Fibroblast of skin of right quadriceps (primary cell): ENCODE data around the gene NAA40.
A peak's percentile ranks its signal among the peaks of the same experiment; 100 is the strongest.

Experiments
- DNase-seq: peaks from one replicate; pipeline ENCODE4 v3.0.0-alpha.2; 2013

The NAA40 gene

DNA sequence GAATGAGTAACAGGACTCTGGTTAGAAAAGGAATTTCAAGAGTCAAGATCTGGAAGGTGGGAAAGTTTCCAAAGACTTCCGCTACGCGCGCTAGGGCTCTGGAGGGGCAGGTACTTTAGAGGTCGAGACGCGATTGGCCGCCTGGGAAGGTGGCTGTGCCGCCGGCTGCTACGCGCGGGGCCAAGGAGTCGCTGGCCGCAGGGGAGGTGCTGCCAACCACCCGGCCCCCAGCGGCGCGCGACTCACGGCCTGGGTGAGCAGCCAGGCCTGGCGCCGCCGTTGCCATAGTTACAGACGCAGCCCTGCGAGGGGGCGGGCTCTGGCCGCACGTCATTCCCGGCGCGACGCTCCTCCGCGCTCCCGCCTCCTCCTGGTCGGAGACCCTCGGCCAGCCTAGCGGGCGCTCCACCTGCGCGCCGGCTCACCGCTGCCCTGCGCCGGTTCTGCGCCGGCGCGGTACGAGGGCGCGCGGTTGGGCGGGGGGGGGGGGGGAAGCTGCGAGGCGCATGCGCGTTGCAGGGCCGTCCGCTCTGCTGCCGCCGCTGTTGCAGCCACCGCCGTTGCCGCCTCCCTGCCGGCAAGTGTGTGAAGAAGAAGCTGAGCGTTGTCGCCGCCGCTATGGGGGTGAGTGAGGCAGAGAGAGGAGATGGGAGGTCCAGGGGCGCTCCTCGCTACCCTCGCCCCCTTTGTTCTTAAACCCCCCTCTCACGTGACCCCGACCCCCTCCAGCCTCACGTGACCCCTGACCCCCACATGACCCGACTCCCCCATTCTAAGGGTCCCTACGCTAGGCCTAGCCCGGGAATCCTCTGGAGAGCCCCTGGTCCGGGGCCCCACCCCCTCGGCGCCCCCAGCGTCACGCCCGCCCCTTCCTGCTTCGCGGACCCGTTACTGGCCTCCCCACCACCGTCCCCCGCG lies at the start of gene NAA40:
Gene NAA40 (plus strand): TSS at position 524 of the 918 bp plus-strand sequence. CDS start 95 bp downstream, at position 619.
- peak; percentile 95 for DNase-seq

DNA sequence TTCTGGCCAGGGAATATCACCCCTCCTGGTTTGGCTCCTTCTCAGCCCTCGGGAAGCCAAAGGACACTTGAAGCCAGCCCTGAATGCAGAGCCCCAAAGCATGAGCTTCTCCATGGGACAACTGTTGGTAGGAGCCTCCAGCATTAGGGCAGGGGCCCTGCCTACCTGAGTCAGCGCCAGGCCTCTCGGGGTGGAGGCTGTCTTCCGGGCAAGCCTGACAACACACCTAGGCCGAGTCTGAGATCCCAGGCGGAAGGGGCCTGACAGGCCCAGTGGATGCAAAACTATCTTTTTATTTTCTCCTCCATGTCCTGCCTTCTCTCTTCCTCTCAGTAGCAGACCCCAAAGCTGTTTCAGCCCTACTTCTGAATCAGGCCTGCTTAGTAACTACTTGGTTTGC lies 49.5 kb upstream of the NAA40 start:
- no peak for DNase-seq

- no peak for DNase-seq
Measured at GRCh38 chr11:63890368-63890767, 48.4 kb upstream of the NAA40 start.

GRCh38 chr11:63892228-63892627 lies 46.6 kb upstream of the NAA40 start:
- no peak for DNase-seq

GRCh38 chr11:63893355-63893754 lies 45.4 kb upstream of the NAA40 start:
- DNase-seq = no peak

- DNase-seq = no peak
Measured at GRCh38 chr11:63896071-63896470, 42.7 kb upstream of the NAA40 start.

DNA sequence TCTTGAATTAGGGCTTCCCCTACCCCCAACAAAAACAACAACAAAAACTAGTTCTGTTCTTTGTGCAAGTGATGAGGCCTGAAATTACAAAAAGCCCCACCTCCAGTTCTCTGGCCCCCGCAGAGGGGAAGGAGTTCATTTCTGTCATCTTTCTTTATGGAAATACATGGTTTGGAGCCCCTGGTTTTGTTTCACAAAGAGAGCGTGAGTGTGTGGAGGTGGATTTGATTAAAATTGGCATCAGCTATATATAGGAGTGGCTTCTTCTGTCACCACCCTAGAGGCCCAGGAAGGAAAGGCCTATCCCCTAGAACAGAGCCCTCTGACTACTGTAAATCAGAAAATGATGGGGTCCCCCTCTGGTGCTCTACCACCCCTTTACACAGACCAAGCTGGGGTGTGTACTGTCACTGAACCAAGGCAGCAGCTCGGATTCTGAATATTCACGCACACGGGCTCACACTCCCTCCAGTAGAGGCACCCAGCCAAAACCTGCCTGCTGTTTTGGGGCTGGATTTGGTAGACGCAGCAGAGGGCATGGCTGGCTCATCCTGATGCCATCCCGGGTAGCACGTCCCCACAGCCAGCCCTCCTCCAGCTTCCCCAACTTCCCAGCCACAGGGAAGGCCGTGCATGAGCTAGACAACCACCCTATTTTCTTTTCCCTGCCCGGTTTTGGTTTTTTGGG lies 41.2 kb upstream of the NAA40 start:
- no peak for DNase-seq

- DNase-seq = no peak
Measured at GRCh38 chr11:63901660-63902059, 37.1 kb upstream of the NAA40 start.

GRCh38 chr11:63903884-63904283 lies 34.9 kb upstream of the NAA40 start:
- DNase-seq = no peak

- DNase-seq = no peak
Measured at GRCh38 chr11:63904743-63905142, 34.1 kb upstream of the NAA40 start.

DNA sequence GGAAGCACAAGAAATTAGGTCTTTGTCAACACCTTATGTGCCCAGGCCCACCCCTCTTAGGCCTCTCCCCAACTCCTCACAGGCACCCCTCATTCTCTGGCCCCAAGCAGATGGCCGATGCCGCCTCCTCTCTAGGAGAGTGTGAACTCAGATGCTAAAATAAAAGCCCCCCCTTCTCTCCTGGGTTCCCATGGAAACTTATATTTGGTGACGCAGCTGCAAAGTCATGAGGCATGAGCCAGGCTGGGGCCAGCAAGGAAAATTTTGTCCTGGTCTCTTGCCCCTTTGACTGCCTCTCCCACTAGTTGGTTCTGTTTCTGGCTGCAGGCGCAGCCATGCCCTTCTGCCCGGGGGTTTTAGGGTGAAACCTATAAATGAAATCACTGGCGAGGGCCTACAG lies 33.6 kb upstream of the NAA40 start:
- DNase-seq = no peak

GRCh38 chr11:63906087-63906486 lies 32.7 kb upstream of the NAA40 start:
- DNase-seq = no peak

GRCh38 chr11:63906585-63906984 lies 32.2 kb upstream of the NAA40 start:
- DNase-seq = no peak

GRCh38 chr11:63907063-63907462 lies 31.7 kb upstream of the NAA40 start:
- DNase-seq = no peak

- no peak for DNase-seq
Measured at GRCh38 chr11:63907808-63908530, 30.8 kb upstream of the NAA40 start.

DNA sequence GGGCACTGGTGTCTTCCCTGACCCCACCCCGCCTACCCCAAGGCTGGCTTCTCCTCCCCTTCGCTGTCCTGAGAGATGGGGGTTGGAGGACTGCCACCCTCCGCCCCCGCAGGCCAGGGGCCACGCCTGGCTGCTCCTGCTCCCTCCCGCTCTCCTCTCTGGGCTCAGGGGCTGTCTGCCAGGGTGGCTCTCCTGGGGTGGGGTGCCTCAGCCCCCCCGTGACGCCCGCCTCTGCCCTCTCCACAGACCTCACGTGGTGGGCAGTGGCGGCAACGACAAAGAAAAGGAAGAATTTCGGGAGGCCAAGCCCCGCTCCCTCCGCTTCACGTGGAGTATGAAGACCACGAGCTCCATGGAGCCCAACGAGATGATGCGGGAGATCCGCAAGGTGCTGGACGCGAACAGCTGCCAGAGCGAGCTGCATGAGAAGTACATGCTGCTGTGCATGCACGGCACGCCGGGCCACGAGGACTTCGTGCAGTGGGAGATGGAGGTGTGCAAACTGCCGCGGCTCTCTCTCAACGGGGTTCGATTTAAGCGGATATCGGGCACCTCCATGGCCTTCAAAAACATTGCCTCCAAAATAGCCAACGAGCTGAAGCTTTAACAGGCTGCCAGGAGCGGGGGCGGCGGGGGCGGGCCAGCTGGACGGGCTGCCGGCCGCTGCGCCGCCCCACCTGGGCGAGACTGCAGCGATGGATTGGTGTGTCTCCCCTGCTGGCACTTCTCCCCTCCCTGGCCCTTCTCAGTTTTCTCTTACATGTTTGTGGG lies 30.0 kb upstream of the NAA40 start:
- DNase-seq = no peak

DNA sequence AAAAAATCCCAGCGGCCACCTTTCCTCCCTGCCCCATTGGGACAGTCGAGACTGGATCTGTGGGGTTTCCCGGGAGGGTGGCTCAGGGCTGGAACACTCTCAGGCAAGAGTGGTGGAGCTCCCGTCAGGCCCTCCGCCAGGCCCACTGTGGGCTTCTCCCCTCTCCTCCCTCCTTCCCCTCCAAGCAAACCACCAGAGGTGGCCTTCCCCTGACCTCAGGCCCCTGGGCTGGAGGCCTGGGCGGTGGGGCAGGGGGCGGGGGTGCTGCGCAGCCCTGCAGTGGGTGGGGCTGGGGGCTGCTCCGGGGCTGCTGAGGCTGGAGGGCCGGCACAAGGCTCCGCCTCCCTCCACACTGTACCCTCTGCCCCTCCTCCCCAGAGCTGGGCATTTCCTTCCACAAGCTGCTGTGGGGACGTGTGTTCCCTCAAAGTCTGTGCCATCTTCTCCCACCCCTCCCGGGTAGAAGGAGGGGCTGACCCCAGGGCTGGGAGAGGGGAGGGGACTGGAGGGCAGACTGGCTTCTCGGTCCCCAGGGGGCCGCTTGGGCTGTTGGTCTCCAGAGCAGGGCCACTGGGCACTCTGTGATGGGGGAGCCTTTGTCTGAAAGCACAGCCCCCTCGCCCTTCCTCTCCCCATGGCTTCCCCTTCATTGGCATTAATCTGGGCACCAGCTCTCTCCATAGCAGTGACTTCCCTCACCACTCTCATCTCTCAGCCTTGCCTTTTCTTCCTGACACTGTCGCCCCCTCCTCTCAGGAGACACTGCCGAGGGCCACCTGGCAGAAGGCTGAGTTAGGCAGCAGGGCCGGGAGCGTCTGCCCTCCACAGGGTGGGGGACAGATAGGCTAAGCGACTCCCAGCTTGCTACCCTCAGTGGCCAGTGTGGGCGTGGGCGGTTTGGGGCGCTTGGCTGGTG lies 29.0 kb upstream of the NAA40 start:
- no peak for DNase-seq

DNA sequence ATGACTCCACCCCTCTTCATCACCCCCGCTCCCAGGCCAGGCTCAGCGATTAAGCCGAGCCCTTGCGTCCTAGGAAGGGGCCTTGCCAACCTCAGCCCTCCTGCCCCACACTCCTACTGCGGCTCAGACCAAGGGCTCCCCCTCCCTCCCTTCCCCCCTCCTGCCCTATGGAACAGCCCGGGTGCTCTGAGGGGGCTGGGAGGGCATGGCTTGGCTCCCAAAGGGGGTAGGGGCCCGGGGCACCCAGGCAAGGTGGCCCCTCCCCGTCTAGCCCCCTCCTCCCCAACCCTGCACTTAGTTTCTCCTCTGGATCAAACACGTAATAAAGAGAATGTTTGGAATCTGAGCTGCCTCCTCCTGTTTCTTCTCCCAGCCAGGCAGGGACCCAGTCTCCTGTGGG lies 28.1 kb upstream of the NAA40 start:
- DNase-seq = no peak

DNA sequence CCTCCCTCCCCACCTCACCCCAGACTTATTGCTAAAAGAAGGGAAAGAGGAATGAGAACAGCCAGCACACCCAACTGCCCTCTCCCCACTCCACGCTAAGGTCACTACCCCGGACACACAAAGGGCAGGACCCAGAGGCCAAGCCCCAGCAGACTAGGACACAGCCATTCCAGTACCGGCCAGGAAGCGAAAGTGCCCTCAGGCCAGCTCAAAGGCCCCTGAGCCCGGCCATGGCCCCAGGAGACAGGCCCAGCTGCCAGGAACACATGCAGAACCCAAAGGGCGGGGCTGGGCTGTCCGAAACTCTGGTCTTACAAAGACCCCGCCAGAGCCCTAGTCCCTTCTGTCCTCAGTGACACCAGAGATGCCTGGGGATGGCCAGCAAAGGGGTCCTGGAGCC lies 27.4 kb upstream of the NAA40 start:
- DNase-seq = no peak

DNA sequence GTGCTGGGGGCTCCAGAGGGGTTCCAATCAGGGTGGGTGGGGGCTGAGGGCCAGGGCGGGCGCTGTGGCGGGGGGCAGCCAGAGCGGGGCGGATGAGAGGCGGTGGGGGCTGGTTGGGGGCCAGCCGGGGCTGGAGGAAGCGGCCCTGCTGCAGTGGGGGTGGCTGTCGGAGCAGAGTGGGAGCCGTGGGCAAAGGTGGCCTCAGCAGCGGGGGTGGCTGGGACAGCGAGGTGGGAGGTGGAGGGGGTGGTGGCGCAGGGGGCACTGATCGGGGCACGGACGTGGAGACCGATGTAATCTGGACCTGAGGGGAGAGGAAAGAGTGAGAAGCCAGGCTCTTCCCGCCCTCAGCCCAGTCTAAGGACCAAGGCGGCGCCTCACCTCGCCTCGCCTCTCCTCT lies 26.9 kb upstream of the NAA40 start:
- DNase-seq = no peak

DNA sequence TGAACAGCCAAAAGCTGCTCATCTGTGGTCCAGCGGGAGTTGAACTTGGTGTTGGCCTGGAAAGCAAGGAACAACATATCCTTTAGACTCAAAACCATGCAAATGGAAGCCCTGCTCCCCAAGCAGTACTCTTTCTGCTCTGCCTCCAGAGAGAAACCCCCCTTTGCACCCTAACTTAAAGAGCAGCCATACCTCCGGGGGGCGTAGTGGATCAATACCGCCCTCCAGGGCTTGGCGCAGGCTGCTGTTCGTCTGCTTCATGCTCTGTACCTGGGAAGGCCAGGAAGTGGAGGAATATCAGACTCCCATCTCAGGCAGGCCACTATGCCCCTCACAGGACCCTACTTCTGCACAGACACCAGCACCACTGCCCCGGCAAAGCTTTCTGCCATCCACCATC lies 26.1 kb upstream of the NAA40 start:
- DNase-seq = no peak
